B cell (primary cell): ENCODE results near the gene FBH1.

Experiments used
- EZH2 ChIP-seq: IDR thresholded peaks from 2 replicates; pipeline ENCODE4 v1.6.1; 2012; ENCODE audit warnings: borderline replicate concordance, low read depth, mild to moderate bottlenecking, moderate library complexity, low read length; ENCODE audit not compliant: insufficient read depth, poor library complexity, severe bottlenecking
- TF ChIP-seq, protein P1 (sequence below): fragments of 200-600 bp; IDR thresholded peaks from one replicate; pipeline ENCODE4 v1.8.0; 2022; ENCODE audit warnings: antibody characterized with exemption, mild to moderate bottlenecking

DNA sequence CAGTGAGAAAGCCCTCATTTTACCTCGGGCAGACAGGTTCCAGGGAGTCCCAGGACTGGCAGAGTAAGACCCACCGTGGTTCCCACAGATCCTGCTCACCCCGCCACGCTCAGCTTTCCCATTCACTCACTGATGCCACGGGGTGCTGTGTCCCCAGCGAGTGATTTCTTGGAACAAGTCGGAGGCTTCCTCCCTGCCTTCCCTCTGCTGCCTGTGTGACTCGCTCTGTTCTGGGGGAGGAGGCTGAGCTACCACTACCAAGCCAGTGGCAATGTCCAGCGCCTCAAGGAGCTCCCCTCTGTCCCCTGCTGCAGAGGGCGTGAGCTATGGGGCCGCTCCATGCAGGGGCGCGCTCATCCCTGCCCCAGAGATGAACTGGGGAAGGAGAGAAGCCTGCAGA is 74.7 kb downstream of the FBH1 start:
- TF ChIP-seq, protein P1, sequence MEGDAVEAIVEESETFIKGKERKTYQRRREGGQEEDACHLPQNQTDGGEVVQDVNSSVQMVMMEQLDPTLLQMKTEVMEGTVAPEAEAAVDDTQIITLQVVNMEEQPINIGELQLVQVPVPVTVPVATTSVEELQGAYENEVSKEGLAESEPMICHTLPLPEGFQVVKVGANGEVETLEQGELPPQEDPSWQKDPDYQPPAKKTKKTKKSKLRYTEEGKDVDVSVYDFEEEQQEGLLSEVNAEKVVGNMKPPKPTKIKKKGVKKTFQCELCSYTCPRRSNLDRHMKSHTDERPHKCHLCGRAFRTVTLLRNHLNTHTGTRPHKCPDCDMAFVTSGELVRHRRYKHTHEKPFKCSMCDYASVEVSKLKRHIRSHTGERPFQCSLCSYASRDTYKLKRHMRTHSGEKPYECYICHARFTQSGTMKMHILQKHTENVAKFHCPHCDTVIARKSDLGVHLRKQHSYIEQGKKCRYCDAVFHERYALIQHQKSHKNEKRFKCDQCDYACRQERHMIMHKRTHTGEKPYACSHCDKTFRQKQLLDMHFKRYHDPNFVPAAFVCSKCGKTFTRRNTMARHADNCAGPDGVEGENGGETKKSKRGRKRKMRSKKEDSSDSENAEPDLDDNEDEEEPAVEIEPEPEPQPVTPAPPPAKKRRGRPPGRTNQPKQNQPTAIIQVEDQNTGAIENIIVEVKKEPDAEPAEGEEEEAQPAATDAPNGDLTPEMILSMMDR, result no peak
- TF ChIP-seq EZH2, result no peak
